Right lobe of liver (tissue), 6 donors: ENCODE data around the gene PSMB11. TPM values are rescaled to one million over a fixed set of nuclear protein-coding genes. Genes with fewer than 3 reads are reported as not detected.

Experiments
- ATAC-seq, 4 donors: fragments of 200-7000 bp; cut with Tn5 transposase; one replicate each; pipeline ENCODE4 v1.9.1; 2020; ENCODE audit warnings: mild to moderate bottlenecking in 4 of 4, moderate library complexity in 4 of 4
- DNase-seq, 3 donors: peaks; one replicate each; pipeline ENCODE4 v3.0.0-alpha.2; 2020
- H3K27ac ChIP-seq, 3 donors: fragments of 200-600 bp; one replicate each; pipeline ENCODE4 v1.8.0; 2022
- H3K27me3 ChIP-seq, 2 donors: fragments of 200-600 bp; one replicate each; pipeline ENCODE4 v1.8.0; 2022
- H3K36me3 ChIP-seq, 4 donors: fragments of 200-600 bp; sonication (generic) in 1 of 4; one replicate each; pipeline versions ENCODE4 v1.5.1 to v1.8.0; 2017 to 2022; ENCODE audit warnings: control low read depth in 1 of 4
- H3K4me1 ChIP-seq, 4 donors: fragments of 200-600 bp; sonication (generic) in 1 of 4; one replicate each; pipeline versions ENCODE4 v1.5.1 to v1.8.0; 2017 to 2022; ENCODE audit warnings: control low read depth in 1 of 4
- H3K4me3 ChIP-seq, 3 donors: fragments of 200-600 bp; one replicate each; pipeline ENCODE4 v1.8.0; 2022
- H3K9me3 ChIP-seq, 4 donors: fragments of 200-600 bp; sonication (generic) in 1 of 4; one replicate each; pipeline versions ENCODE4 v1.5.1 to v1.8.0; 2017 to 2022; ENCODE audit warnings: control low read depth in 1 of 4
- CTCF ChIP-seq, 4 donors: fragments of 200-600 bp in 3 of 4; fragments of 450-650 bp in 1 of 4; IDR thresholded peaks; one replicate each; pipeline versions ENCODE4 v1.5.1 to v1.8.0; 2016 to 2022; ENCODE audit warnings: antibody characterized with exemption in 4 of 4, mild to moderate bottlenecking in 2 of 4
- POLR2A ChIP-seq: fragments of 450-650 bp; IDR thresholded peaks from one replicate; pipeline ENCODE4 v1.6.1; 2017; ENCODE audit warnings: antibody characterized with exemption, mild to moderate bottlenecking
- WGBS: methylation state at CpG from one replicate; pipeline ENCODE4 v1.1.6; 2018; ENCODE audit warnings: low coverage, low lambda C conversion rate; ENCODE audit not compliant: insufficient coverage; ENCODE audit errors: missing lambda C conversion rate; 5-methylcytosine and 5-hydroxymethylcytosine counted together
- intact Hi-C, 2 donors: fragments of 100-400 bp; cut with DNase I; formaldehyde crosslinking; loops; one replicate each; pipeline versions ENCODE4 v1.11.2 to v1.14.1; 2022
- total RNA-seq, 6 experiments: library from RNA; depleted of rRNA in 2 of 6; stranded (reverse); fragments of >200 nt in 2 of 6; fragmentation: NEBNext Ultra II Directional in 3 of 6; extraction: Animal tissue kit (Norgen Biotek cat#: 25700) in 3 of 6; gene quantifications; one replicate each; pipeline versions ENCODE4 v1.1.0 to v1.2.4, GENCODE V29; 2016 to 2023
- donor health status: DM: no; HTN: yes; CAD: no.
- donor health status: DM: no; HTN: no; CAD: no.
- donor health status: DM: no; HTN: no; CAD: no.
- donor health status: DM: no; HTN: yes; CAD: no.
- donor health status: DM: no; HTN: yes; CAD: no.

PSMB11 gene
- total RNA-seq, 6 experiments from 2014 or later: not detected

GRCh38 chr14:23076785-23077408, 34.9 kb downstream of the PSMB11 start:
- no peak overlapping the region for H3K27ac ChIP-seq
- WGBS: 60% methylated on average over 5 of the region's 5 CpGs
- intact Hi-C loops: no loop called here
- no peaks in the 10 kb centered on the region for H3K9me3 ChIP-seq
- no peak for TF ChIP-seq POLR2A
- TF ChIP-seq CTCF (IDR thresholded peaks at IDR 0.05): peak; percentile 51 to 64 (median 60)
- H3K27me3 ChIP-seq: no peaks in the 10 kb centered on the region
- peaks cover 0 to 18% (median 7%) of the 10 kb centered on the region in 4 donors for H3K4me1 ChIP-seq
- peaks cover 8 to 88% (median 46%) of the 10 kb centered on the region in 4 donors for H3K36me3 ChIP-seq
- ATAC-seq: peak in 3 of 4 donors; percentile 25 to 61 (median 31)
- H3K4me3 ChIP-seq: no peak overlapping the region
- no peak for DNase-seq

GRCh38 chr14:23077962-23078361, 36.0 kb downstream of the PSMB11 start:
- peak overlapping the region in 2 of 3 donors; percentile 40 to 49 for H3K27ac ChIP-seq
- 69% methylated on average over 5 of the region's 5 CpGs for WGBS
- no peaks in the 10 kb centered on the region for H3K9me3 ChIP-seq
- intact Hi-C loops: no loop called here
- no peak for DNase-seq
- H3K36me3 ChIP-seq: peaks cover 8 to 91% (median 45%) of the 10 kb centered on the region in 4 donors
- H3K27me3 ChIP-seq: no peaks in the 10 kb centered on the region
- ATAC-seq: no peak
- no peak overlapping the region for H3K4me3 ChIP-seq
- H3K4me1 ChIP-seq: peaks cover 0 to 13% (median 4%) of the 10 kb centered on the region in 4 donors
- TF ChIP-seq POLR2A (no peak), CTCF (IDR thresholded peaks at IDR 0.05) (no peak)

GRCh38 chr14:23078692-23079116, 36.7 kb downstream of the PSMB11 start:
- Histone ChIP-seq H3K9me3 (no peaks in the 10 kb centered on the region), H3K4me1 (peaks cover 0 to 13% (median 4%) of the 10 kb centered on the region in 4 donors), H3K4me3 (no peak overlapping the region), H3K27me3 (no peaks in the 10 kb centered on the region), H3K27ac (peak overlapping the region; percentile 28 to 66 (median 49)), H3K36me3 (peaks cover 8 to 90% (median 43%) of the 10 kb centered on the region in 4 donors)
- ATAC-seq (peak; percentile 82 to 97 (median 94)), DNase-seq (peak; percentile 68 to 78 (median 76))
- WGBS: 0% methylated on average over 2 of the region's 2 CpGs
- intact Hi-C loops: no loop called here
- TF ChIP-seq CTCF (IDR thresholded peaks at IDR 0.05) (no peak), POLR2A (no peak)

- H3K4me3 ChIP-seq: no peak overlapping the region
- H3K27me3 ChIP-seq: no peaks in the 10 kb centered on the region
- intact Hi-C loops: no loop called here
- peaks cover 0 to 13% (median 4%) of the 10 kb centered on the region in 4 donors for H3K4me1 ChIP-seq
- 80% methylated on average over 2 of the region's 2 CpGs for WGBS
- peaks cover 8 to 90% (median 44%) of the 10 kb centered on the region in 4 donors for H3K36me3 ChIP-seq
- TF ChIP-seq CTCF (IDR thresholded peaks at IDR 0.05) (no peak), POLR2A (no peak)
- H3K27ac ChIP-seq: peak overlapping the region in 2 of 3 donors; percentile 13 to 66
- ATAC-seq (no peak), DNase-seq (no peak)
- H3K9me3 ChIP-seq: no peaks in the 10 kb centered on the region
Observed at GRCh38 chr14:23079716-23080115, 37.7 kb downstream of the PSMB11 start.
